Kasumi-1 (cell line): ENCODE data around the gene PHYKPL.
"Not testable (repeated sequence)": the region's sequence is repeated elsewhere in the genome, so short reads cannot be mapped to it uniquely, and the experiment has no call there.

Experiments used
- DNase-seq, 2 experiments: peaks; one replicate each; lab custom pipeline; 2025; lab: John Stamatoyannopoulos, UW

The PHYKPL gene

GRCh38 chr5:178207183-178207916, 25.3 kb downstream of the PHYKPL start:
- no peak for DNase-seq

- DNase-seq: no peak
Measured at GRCh38 chr5:178206166-178207101, 26.2 kb downstream of the PHYKPL start.

GRCh38 chr5:178205749-178206047, 26.9 kb downstream of the PHYKPL start:
- no peak for DNase-seq

- DNase-seq: peak; percentile 51 to 58
Measured at GRCh38 chr5:178204935-178205748, 27.5 kb downstream of the PHYKPL start.

- peak; percentile 92 to 93 for DNase-seq
Measured at GRCh38 chr5:178204182-178204934, 28.2 kb downstream of the PHYKPL start, which contains the start of gene HNRNPAB. TSS of gene HNRNPAB (plus strand) at chr5:178204533. CDS start at chr5:178204838, 305 bp downstream.

GRCh38 chr5:178203670-178204181, 28.9 kb downstream of the PHYKPL start:
- DNase-seq: peak in 1 of 2 experiments; percentile 59

- DNase-seq: no peak
Measured at GRCh38 chr5:178202541-178202940, 30.1 kb downstream of the PHYKPL start.

GRCh38 chr5:178201927-178202235, 30.7 kb downstream of the PHYKPL start:
- peak; percentile 30 to 44 for DNase-seq

- no peak for DNase-seq
Measured at GRCh38 chr5:178201221-178201926, 31.2 kb downstream of the PHYKPL start.

- no peak for DNase-seq
Measured at GRCh38 chr5:178199581-178200434, 32.8 kb downstream of the PHYKPL start.

GRCh38 chr5:178198706-178199105, 33.9 kb downstream of the PHYKPL start:
- peak; percentile 74 to 85 for DNase-seq

- not testable (repeated sequence) for DNase-seq
Measured at GRCh38 chr5:178198151-178198550, 34.5 kb downstream of the PHYKPL start.

- no peak for DNase-seq
Measured at GRCh38 chr5:178196986-178197385, 35.6 kb downstream of the PHYKPL start.

GRCh38 chr5:178196281-178196812, 36.3 kb downstream of the PHYKPL start:
- no peak for DNase-seq

GRCh38 chr5:178194026-178194425, 38.6 kb downstream of the PHYKPL start:
- DNase-seq: peak; percentile 77 to 92

- no peak for DNase-seq
Measured at GRCh38 chr5:178193251-178193809, 39.3 kb downstream of the PHYKPL start.

- DNase-seq: no peak
Measured at GRCh38 chr5:178192787-178193186, 39.8 kb downstream of the PHYKPL start.

GRCh38 chr5:178192244-178192643, 40.4 kb downstream of the PHYKPL start:
- no peak for DNase-seq

- DNase-seq: no peak
Measured at GRCh38 chr5:178191661-178192060, 40.9 kb downstream of the PHYKPL start.
